Motor neuron (in vitro differentiated cells): ENCODE results near the gene CNBD2. TPM values are rescaled to one million over a fixed set of nuclear protein-coding genes. Genes with fewer than 3 reads are reported as not detected.
"Not testable (repeated sequence)": the region's sequence is repeated elsewhere in the genome, so short reads cannot be mapped to it uniquely, and the experiment has no call there.

Experiments
- ATAC-seq, 8 experiments: fragments of 200-7000 bp; cut with Tn5 transposase; replicated peaks in 6 of 8; 2 replicates each; pipeline ENCODE4 v1.8.0; 2021; ENCODE audit warnings: mild to moderate bottlenecking in 8 of 8, moderate library complexity in 8 of 8
- H3K27ac ChIP-seq, 2 donors: fragments of 250-450 bp; sonication (Bioruptor Pico); 2 replicates each; pipeline ENCODE4 v1.9.0; 2021; ENCODE audit warnings: antibody characterized with exemption in 2 of 2, mild to moderate bottlenecking in 2 of 2, moderate library complexity in 1 of 2
- H3K4me1 ChIP-seq, 2 donors: fragments of 250-450 bp; sonication (Bioruptor Pico); replicated peaks in 1 of 2; 2 replicates each; pipeline ENCODE4 v1.6.1; 2021; ENCODE audit warnings: antibody characterized with exemption in 2 of 2, mild to moderate bottlenecking in 2 of 2, moderate library complexity in 1 of 2
- H3K4me3 ChIP-seq, 5 donors: fragments of 250-450 bp; sonication (Bioruptor Pico); 2 replicates each; pipeline ENCODE4 v1.9.0; 2021; ENCODE audit warnings: antibody characterized with exemption in 5 of 5, mild to moderate bottlenecking in 5 of 5, moderate library complexity in 4 of 5
- WGBS, 10 experiments: fragments of 450-650 bp; shearing (Covaris generic); methylation state at CpG; one replicate each; pipeline ENCODE4 v1.0.0; 2022; 5-methylcytosine and 5-hydroxymethylcytosine counted together
- in situ Hi-C, 9 experiments: fragments of 400-800 bp; cut with MboI; loops; one replicate each; pipeline ENCODE4 v1.15.0; 2021; ENCODE audit warnings: low sequenced_read_pairs in 9 of 9, low pct_unique_long_range_greater_than_20kb in 2 of 9; ENCODE audit not compliant: unreplicated experiment in 9 of 9
- total RNA-seq, 8 experiments: library from RNA; unstranded; fragments of 300-600 nt; gene quantifications; 2 replicates each; pipeline versions ENCODE4 v1.2.3 to v1.2.4, GENCODE V29; 2022

The CNBD2 gene
- total RNA-seq: 1 to 10 TPM; 2.2 to 8.4 (median 3.8) TPM

- H3K4me3 ChIP-seq: no peak within 1 kb of the TSS
- in situ Hi-C loops: no loop called here
- 71 to 100% (median 94%) methylated on average over 1 to 3 of the region's 3 CpGs; no CpG with 5 or more reads in 4 of the 10 experiments for WGBS, 10 experiments
- H3K27ac ChIP-seq: no peak within 1 kb of the TSS
- peak in 2 of 8 experiments; percentile 39 to 51 for ATAC-seq
- peaks cover 0 to 3% of the 10 kb centered on the region in 2 donors for H3K4me1 ChIP-seq
Measured at GRCh38 chr20:35967979-35968640, at the start of gene CNBD2. Gene CNBD2 (plus strand): TSS chr20:35968590. CDS start chr20:35968763, 173 bp downstream.

GRCh38 chr20:35920523-35920922 is 47.9 kb upstream of the CNBD2 start:
- WGBS, 10 experiments: 73 to 100% (median 93%) methylated on average over 1 to 3 of the region's 3 CpGs; no CpG with 5 or more reads in 2 of the 10 experiments
- Histone ChIP-seq H3K4me3 (no peak overlapping the region), H3K4me1 (no peaks in the 10 kb centered on the region), H3K27ac (no peak overlapping the region)
- ATAC-seq: peak in 3 of 8 experiments; percentile 43 to 83 (median 69)
- in situ Hi-C loops: no loop called here

- WGBS, 10 experiments: 83 to 100% (median 100%) methylated on average over 1 to 2 of the region's 2 CpGs; no CpG with 5 or more reads in 3 of the 10 experiments
- ATAC-seq: no peak
Measured at GRCh38 chr20:35929301-35929700, 39.1 kb upstream of the CNBD2 start.

GRCh38 chr20:35934050-35934449 is 34.3 kb upstream of the CNBD2 start:
- 57 to 100% (median 92%) methylated on average over 1 to 3 of the region's 4 CpGs; no CpG with 5 or more reads in 3 of the 10 experiments for WGBS, 10 experiments
- Histone ChIP-seq H3K27ac (no peak overlapping the region), H3K4me3 (no peak overlapping the region), H3K4me1 (peaks cover 4 to 7% of the 10 kb centered on the region in 2 donors)
- no peak for ATAC-seq
- in situ Hi-C loops: no loop called here

More at GRCh38 chr20:35929301-35929700, 39.1 kb upstream of the CNBD2 start:
- H3K4me1 ChIP-seq: no peaks in the 10 kb centered on the region
- in situ Hi-C loops: no loop called here
- H3K4me3 ChIP-seq: no peak overlapping the region
- no peak overlapping the region for H3K27ac ChIP-seq

GRCh38 chr20:35939264-35939663 is 29.1 kb upstream of the CNBD2 start:
- Histone ChIP-seq H3K4me3 (no peak overlapping the region), H3K27ac (no peak overlapping the region), H3K4me1 (peaks cover 4 to 7% of the 10 kb centered on the region in 2 donors)
- 67 to 100% (median 92%) methylated on average over 1 to 2 of the region's 3 CpGs; no CpG with 5 or more reads in 7 of the 10 experiments for WGBS, 10 experiments
- no peak for ATAC-seq
- in situ Hi-C loops: no loop called here

- H3K4me1 ChIP-seq: no peaks in the 10 kb centered on the region
- in situ Hi-C loops: no loop called here
- no peak overlapping the region for H3K4me3 ChIP-seq
- 90 to 100% (median 97%) methylated on average over 1 to 2 of the region's 2 CpGs; no CpG with 5 or more reads in 4 of the 10 experiments for WGBS, 10 experiments
- ATAC-seq: no peak
- H3K27ac ChIP-seq: no peak overlapping the region
Measured at GRCh38 chr20:35941620-35942019, 26.8 kb upstream of the CNBD2 start.

GRCh38 chr20:35942243-35942642 is 26.1 kb upstream of the CNBD2 start:
- Histone ChIP-seq H3K27ac (no peak overlapping the region), H3K4me3 (no peak overlapping the region), H3K4me1 (no peaks in the 10 kb centered on the region)
- ATAC-seq: peak in 6 of 8 experiments; percentile 19 to 93 (median 44)
- in situ Hi-C loops: no loop called here
- 60 to 100% (median 75%) methylated on average over 1 to 2 of the region's 2 CpGs; no CpG with 5 or more reads in 2 of the 10 experiments for WGBS, 10 experiments

GRCh38 chr20:35947489-35947888 is 20.9 kb upstream of the CNBD2 start:
- in situ Hi-C loops: no loop called here
- Histone ChIP-seq H3K27ac (no peak overlapping the region), H3K4me1 (peaks cover 3 to 4% of the 10 kb centered on the region in 2 donors), H3K4me3 (no peak overlapping the region)
- ATAC-seq: peak in 3 of 8 experiments; percentile 16 to 76 (median 29)
- 45 to 100% (median 79%) methylated on average over 1 to 9 of the region's 9 CpGs; no CpG with 5 or more reads in 1 of the 10 experiments for WGBS, 10 experiments

- ATAC-seq: no peak
- H3K4me1 ChIP-seq: peaks cover 7 to 8% of the 10 kb centered on the region in 2 donors
- H3K4me3 ChIP-seq: no peak overlapping the region
- 41 to 100% (median 90%) methylated on average over 1 to 2 of the region's 2 CpGs; no CpG with 5 or more reads in 4 of the 10 experiments for WGBS, 10 experiments
- no peak overlapping the region for H3K27ac ChIP-seq
- in situ Hi-C loops: no loop called here
Measured at GRCh38 chr20:35947907-35948306, 20.5 kb upstream of the CNBD2 start.

- peaks cover 7 to 8% of the 10 kb centered on the region in 2 donors for H3K4me1 ChIP-seq
- no peak for ATAC-seq
- no peak overlapping the region for H3K4me3 ChIP-seq
- 92 to 100% (median 95%) methylated on average over 1 to 7 of the region's 7 CpGs for WGBS, 10 experiments
- in situ Hi-C loops: no loop called here
- H3K27ac ChIP-seq: no peak overlapping the region
Measured at GRCh38 chr20:35950093-35950492, 18.3 kb upstream of the CNBD2 start.

GRCh38 chr20:35952080-35952479 is 16.3 kb upstream of the CNBD2 start:
- in situ Hi-C loops, ATAC-seq: not testable (repeated sequence)
- Histone ChIP-seq H3K27ac (peak overlapping the region in 1 of 2 donors; percentile 99), H3K4me1 (peaks cover 11 to 12% of the 10 kb centered on the region in 2 donors), H3K4me3 (peak overlapping the region in 2 of 5 donors; percentile 76 to 82)
- 85 to 100% (median 97%) methylated on average over 2 to 11 of the region's 14 CpGs; no CpG with 5 or more reads in 3 of the 10 experiments for WGBS, 10 experiments

- Histone ChIP-seq H3K4me3 (peak overlapping the region; percentile 70 to 92 (median 76)), H3K4me1 (peaks cover 11 to 12% of the 10 kb centered on the region in 2 donors), H3K27ac (peak overlapping the region; percentile 96 to 99)
- whole genome bisulfite sequencing, 10 experiments: 7 to 91% (median 49%) methylated on average over 2 to 6 of the region's 6 CpGs
- ATAC-seq: no peak
- in situ Hi-C loops: no loop called here
Measured at GRCh38 chr20:35952480-35953386, 15.7 kb upstream of the CNBD2 start.
